ENCODE results near the gene C3orf80. TPM values are rescaled to one million over a fixed set of nuclear protein-coding genes. Genes with fewer than 3 reads are reported as not detected.

C3orf80 gene
- total RNA-seq, 1 experiment from 2014 or later: 3.2 TPM

DNA sequence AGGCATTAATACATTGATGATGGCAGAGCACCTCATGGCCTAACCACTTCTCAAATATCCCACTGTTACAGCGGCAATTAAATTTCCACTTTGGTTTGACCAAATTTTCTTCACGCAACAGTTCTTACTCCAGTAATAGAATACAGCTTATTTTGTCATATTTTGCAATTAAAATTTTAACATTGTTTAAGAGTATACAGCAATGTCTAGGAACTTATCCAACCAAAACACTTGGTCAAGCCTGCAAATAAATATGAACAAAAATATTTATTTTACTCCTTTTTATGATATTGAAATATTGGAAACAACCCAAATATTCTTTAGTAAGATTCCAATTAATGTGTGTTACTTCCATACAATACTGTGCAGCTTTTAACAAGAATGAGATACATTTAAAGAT, 45.3 kb upstream of the C3orf80 start:
- intact Hi-C loops (cut with micrococcal nuclease; ENCODE audit: unreplicated experiment): no loop called here
- POLR2A ChIA-PET: no interaction called here
- no TSS peak for BruUV-seq (replicated peaks)

DNA sequence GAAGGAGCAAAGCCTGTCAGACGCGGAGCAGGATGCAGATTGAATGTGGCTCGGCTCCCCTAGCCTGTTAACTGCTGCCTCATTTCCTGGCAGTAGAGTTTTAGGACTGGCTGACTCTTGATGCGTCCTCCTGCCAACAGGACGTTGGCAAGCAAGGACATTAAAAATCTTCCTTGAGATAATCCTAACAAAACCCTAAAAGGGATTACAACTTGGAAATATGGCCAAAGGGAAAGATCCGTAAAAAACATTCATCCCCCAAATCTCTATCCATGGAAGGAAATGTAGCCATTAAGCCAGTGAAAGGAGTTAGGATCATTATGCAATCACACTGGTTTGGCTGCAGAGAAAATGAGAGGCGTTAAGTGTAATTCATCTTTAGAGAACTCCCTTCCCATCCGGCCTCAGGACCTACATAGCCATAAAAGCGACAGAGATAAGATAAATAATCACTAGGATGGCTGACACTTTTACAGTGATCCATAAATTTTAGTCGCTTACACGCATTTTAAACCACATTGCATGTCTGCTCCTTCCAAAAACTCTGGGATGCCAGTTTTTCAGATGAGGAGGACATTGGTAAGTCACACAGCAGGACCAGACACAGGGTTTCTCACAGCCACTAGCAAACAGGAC, 44.5 kb upstream of the C3orf80 start:
- TF ChIP-seq, protein P1, sequence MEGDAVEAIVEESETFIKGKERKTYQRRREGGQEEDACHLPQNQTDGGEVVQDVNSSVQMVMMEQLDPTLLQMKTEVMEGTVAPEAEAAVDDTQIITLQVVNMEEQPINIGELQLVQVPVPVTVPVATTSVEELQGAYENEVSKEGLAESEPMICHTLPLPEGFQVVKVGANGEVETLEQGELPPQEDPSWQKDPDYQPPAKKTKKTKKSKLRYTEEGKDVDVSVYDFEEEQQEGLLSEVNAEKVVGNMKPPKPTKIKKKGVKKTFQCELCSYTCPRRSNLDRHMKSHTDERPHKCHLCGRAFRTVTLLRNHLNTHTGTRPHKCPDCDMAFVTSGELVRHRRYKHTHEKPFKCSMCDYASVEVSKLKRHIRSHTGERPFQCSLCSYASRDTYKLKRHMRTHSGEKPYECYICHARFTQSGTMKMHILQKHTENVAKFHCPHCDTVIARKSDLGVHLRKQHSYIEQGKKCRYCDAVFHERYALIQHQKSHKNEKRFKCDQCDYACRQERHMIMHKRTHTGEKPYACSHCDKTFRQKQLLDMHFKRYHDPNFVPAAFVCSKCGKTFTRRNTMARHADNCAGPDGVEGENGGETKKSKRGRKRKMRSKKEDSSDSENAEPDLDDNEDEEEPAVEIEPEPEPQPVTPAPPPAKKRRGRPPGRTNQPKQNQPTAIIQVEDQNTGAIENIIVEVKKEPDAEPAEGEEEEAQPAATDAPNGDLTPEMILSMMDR (IDR thresholded peaks at IDR 0.05; ENCODE audit: insufficient read depth in 1 of 2, low read depth in 1 of 2, low read length in 1 of 2, severe bottlenecking in 1 of 2, unreplicated experiment in 1 of 2): no peak
- Histone ChIP-seq H3K9me3 (no peaks in the 10 kb centered on the region), H3K36me3 (ENCODE audit: control insufficient read depth, insufficient read depth, low read length) (no peaks in the 10 kb centered on the region), H3K4me3 (ENCODE audit: low read depth, low read length) (no peak overlapping the region), H3K4me1 (peaks cover 43% of the 10 kb centered on the region), H3K27me3 (replicated peaks; ENCODE audit: control insufficient read depth, insufficient read depth, low read length) (no peaks in the 10 kb centered on the region)
- intact Hi-C loops (cut with micrococcal nuclease; ENCODE audit: unreplicated experiment): no loop called here
- Mint-ChIP-seq H3K36me3 (ENCODE audit: insufficient read depth, unreplicated experiment) (peaks cover 4% of the 10 kb centered on the region), H3K4me1 (ENCODE audit: low read depth, unreplicated experiment) (peaks cover 12% of the 10 kb centered on the region), H3K27ac (ENCODE audit: unreplicated experiment) (no peak overlapping the region), H3K27me3 (ENCODE audit: insufficient read depth, unreplicated experiment) (no peaks in the 10 kb centered on the region), H3K4me3 (ENCODE audit: unreplicated experiment) (no peak overlapping the region), H3K9me3 (ENCODE audit: unreplicated experiment) (peaks cover 11% of the 10 kb centered on the region)
- CTCF ChIA-PET: no interaction called here
- no TSS peak for BruUV-seq (replicated peaks)
- POLR2A ChIA-PET: no interaction called here
- DNase-seq: no peak

More for the DNA sequence above, 45.3 kb upstream of the C3orf80 start:
- no peak overlapping the region for H3K4me3 Mint-ChIP-seq (ENCODE audit: unreplicated experiment)
- peaks cover 5% of the 10 kb centered on the region for H3K4me1 Mint-ChIP-seq (ENCODE audit: low read depth, unreplicated experiment)
- Histone ChIP-seq H3K36me3 (ENCODE audit: control insufficient read depth, insufficient read depth, low read length) (no peaks in the 10 kb centered on the region), H3K27me3 (replicated peaks; ENCODE audit: control insufficient read depth, insufficient read depth, low read length) (no peaks in the 10 kb centered on the region), H3K4me1 (peaks cover 35% of the 10 kb centered on the region), H3K4me3 (ENCODE audit: low read depth, low read length) (no peak overlapping the region), H3K9me3 (no peaks in the 10 kb centered on the region)
- peaks cover 11% of the 10 kb centered on the region for H3K9me3 Mint-ChIP-seq (ENCODE audit: unreplicated experiment)
- TF ChIP-seq, protein P1 (IDR thresholded peaks at IDR 0.05; ENCODE audit: insufficient read depth in 1 of 2, low read depth in 1 of 2, low read length in 1 of 2, severe bottlenecking in 1 of 2, unreplicated experiment in 1 of 2): no peak
- no peaks in the 10 kb centered on the region for H3K27me3 Mint-ChIP-seq (ENCODE audit: insufficient read depth, unreplicated experiment)
- no peak for DNase-seq
- H3K27ac Mint-ChIP-seq (ENCODE audit: unreplicated experiment): no peak overlapping the region
- CTCF ChIA-PET: no interaction called here
- peaks cover 4% of the 10 kb centered on the region for H3K36me3 Mint-ChIP-seq (ENCODE audit: insufficient read depth, unreplicated experiment)

DNA sequence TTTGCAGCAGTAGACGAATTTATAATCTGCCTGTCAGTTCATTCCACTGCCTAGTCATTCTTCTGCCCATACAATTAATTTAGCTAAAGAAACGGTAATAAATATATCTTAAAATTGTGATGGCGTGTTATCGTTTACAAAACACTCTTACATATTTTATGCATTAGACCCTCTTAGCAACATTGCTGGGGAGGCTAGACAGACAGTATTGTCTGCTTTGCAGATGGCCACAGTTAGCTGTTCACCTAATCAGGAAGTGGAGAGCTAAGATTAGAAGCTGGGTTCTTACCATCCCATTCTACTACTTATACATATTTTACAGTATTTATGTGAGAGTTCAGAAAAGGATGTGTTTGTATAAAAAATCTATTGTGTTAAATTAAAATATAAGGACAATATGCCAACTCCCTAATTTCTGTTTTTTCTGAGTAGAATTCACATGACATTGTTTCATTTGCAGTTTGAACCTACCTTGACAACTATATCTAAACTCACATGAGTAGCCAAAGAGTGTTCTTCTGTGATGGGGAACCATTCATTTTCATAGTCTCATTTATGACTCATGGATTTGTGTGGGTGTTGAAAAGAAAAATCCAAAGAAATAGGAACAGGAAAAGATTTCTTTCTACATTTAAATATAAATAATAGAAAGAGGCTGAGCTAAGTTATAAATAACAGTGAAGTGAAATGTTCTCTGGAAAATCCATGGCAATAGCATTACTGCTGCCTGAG, 41.7 kb upstream of the C3orf80 start:
- Mint-ChIP-seq H3K4me1 (ENCODE audit: low read depth, unreplicated experiment) (peaks cover 26% of the 10 kb centered on the region), H3K27me3 (ENCODE audit: insufficient read depth, unreplicated experiment) (no peaks in the 10 kb centered on the region), H3K9me3 (ENCODE audit: unreplicated experiment) (no peaks in the 10 kb centered on the region), H3K4me3 (ENCODE audit: unreplicated experiment) (no peak overlapping the region), H3K36me3 (ENCODE audit: insufficient read depth, unreplicated experiment) (no peaks in the 10 kb centered on the region), H3K27ac (ENCODE audit: unreplicated experiment) (no peak overlapping the region)
- no peaks in the 10 kb centered on the region for H3K9me3 ChIP-seq
- H3K4me1 ChIP-seq: peaks cover 64% of the 10 kb centered on the region
- intact Hi-C loops (cut with micrococcal nuclease; ENCODE audit: unreplicated experiment): no loop called here
- TF ChIP-seq, protein P1 (IDR thresholded peaks at IDR 0.05; ENCODE audit: insufficient read depth in 1 of 2, low read depth in 1 of 2, low read length in 1 of 2, severe bottlenecking in 1 of 2, unreplicated experiment in 1 of 2): no peak
- POLR2A ChIA-PET: no interaction called here
- H3K4me3 ChIP-seq (ENCODE audit: low read depth, low read length): no peak overlapping the region
- DNase-seq: no peak
- no peaks in the 10 kb centered on the region for H3K27me3 ChIP-seq (replicated peaks; ENCODE audit: control insufficient read depth, insufficient read depth, low read length)
- H3K36me3 ChIP-seq (ENCODE audit: control insufficient read depth, insufficient read depth, low read length): no peaks in the 10 kb centered on the region
- no TSS peak for BruUV-seq (replicated peaks)
- CTCF ChIA-PET: interaction anchor here (0.6 kb wide), 1 partner anchor 32 kb away, joined by 3 read pairs; no protein-coding TSS in a partner anchor

Measured in Caco-2 (cell line).